ENCODE measurements around the gene NME4.

Gene NME4

GRCh38 chr16:397135-397661 is at the start of gene NME4:
NME4 (plus strand) TSS chr16:397199; CDS start chr16:397223, 24 bp downstream.
- Histone ChIP-seq H3K27ac (ENCODE audit: extremely low read depth, low read depth, low read length) (peak within 1 kb of the TSS; percentile 94), H3K4me1 (ENCODE audit: control insufficient read depth, insufficient read depth, low read length) (no peaks in the 10 kb centered on the region), H3K36me3 (ENCODE audit: control insufficient read depth in 2 of 2, insufficient read depth in 1 of 2, low read length in 2 of 2) (peaks cover 0 to 27% of the 10 kb centered on the region in 2 experiments; a peak in 1 of 3 replicates), H3K9me3 (ENCODE audit: control insufficient read depth, insufficient read depth, low read depth, low read length) (no peaks in the 10 kb centered on the region), H3K4me3 (ENCODE audit: low read depth, low read length) (peak within 1 kb of the TSS; percentile 50)
- ChIA-PET CTCF (no interaction called here), POLR2A (no interaction called here)
- TF ChIP-seq EGR2 (tag by site-specific recombination; IDR thresholded peaks at IDR 0.05; ENCODE audit: low read depth) (no peak), ZBTB10 (tag by site-specific recombination; IDR thresholded peaks at IDR 0.05) (no peak), ZBTB7A (tag by site-specific recombination; IDR thresholded peaks at IDR 0.05; ENCODE audit: low read depth) (no peak), ZNF140 (tag by site-specific recombination; IDR thresholded peaks at IDR 0.05) (no peak), ZNF561 (tag by site-specific recombination; IDR thresholded peaks at IDR 0.05; ENCODE audit: borderline replicate concordance) (0 out of 2 replicates have a peak, but pooled peaks have one; percentile 14), ZNF843 (tag by site-specific recombination; IDR thresholded peaks at IDR 0.05) (no peak), SALL2 (tag by site-specific recombination; IDR thresholded peaks at IDR 0.05; ENCODE audit: borderline replicate concordance) (no peak), ZNF274 (IDR thresholded peaks at IDR 0.05; ENCODE audit: low read length) (no peak), ZNF274 (tag by site-specific recombination; IDR thresholded peaks at IDR 0.05; ENCODE audit: borderline replicate concordance) (no peak), BCL11B (tag by site-specific recombination; IDR thresholded peaks at IDR 0.05; ENCODE audit: low read depth) (no peak), KLF9 (tag by site-specific recombination; IDR thresholded peaks at IDR 0.05; ENCODE audit: low read depth) (no peak), ZNF654 (tag by site-specific recombination; IDR thresholded peaks at IDR 0.05; ENCODE audit: low read depth) (no peak), MEIS1 (CRISPR knock-in tag; IDR thresholded peaks at IDR 0.05; ENCODE audit: borderline replicate concordance) (no peak), SP2 (tag by site-specific recombination; IDR thresholded peaks at IDR 0.05) (0 out of 2 replicates have a peak, but pooled peaks have one; percentile 17), ZNF701 (tag by site-specific recombination; IDR thresholded peaks at IDR 0.05) (no peak), ZEB2 (tag by site-specific recombination; IDR thresholded peaks at IDR 0.05) (no peak), ZNF138 (tag by site-specific recombination; IDR thresholded peaks at IDR 0.05; ENCODE audit: borderline replicate concordance) (no peak), GFI1B (tag by site-specific recombination; IDR thresholded peaks at IDR 0.05) (no peak), ZSCAN30 (tag by site-specific recombination; IDR thresholded peaks at IDR 0.05) (peak; percentile 57; the same call in 1 of the 2 replicates), ZNF596 (tag by site-specific recombination; IDR thresholded peaks at IDR 0.05) (no peak), ZNF707 (tag by site-specific recombination; IDR thresholded peaks at IDR 0.05) (no peak), ZBTB11 (tag by site-specific recombination; conservative IDR thresholded peaks at IDR 0.05; ENCODE audit: low read depth) (no peak)
- TF ChIP-seq, protein P1, sequence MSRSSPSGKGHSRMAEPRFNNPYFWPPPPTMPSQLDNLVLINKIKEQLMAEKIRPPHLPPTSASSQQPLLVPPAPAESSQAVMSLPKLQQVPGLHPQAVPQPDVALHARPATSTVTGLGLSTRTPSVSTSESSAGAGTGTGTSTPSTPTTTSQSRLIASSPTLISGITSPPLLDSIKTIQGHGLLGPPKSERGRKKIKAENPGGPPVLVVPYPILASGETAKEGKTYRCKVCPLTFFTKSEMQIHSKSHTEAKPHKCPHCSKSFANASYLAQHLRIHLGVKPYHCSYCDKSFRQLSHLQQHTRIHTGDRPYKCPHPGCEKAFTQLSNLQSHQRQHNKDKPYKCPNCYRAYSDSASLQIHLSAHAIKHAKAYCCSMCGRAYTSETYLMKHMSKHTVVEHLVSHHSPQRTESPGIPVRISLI (tag by site-specific recombination; IDR thresholded peaks at IDR 0.05) = no peak
- TF ChIP-seq, protein P2, sequence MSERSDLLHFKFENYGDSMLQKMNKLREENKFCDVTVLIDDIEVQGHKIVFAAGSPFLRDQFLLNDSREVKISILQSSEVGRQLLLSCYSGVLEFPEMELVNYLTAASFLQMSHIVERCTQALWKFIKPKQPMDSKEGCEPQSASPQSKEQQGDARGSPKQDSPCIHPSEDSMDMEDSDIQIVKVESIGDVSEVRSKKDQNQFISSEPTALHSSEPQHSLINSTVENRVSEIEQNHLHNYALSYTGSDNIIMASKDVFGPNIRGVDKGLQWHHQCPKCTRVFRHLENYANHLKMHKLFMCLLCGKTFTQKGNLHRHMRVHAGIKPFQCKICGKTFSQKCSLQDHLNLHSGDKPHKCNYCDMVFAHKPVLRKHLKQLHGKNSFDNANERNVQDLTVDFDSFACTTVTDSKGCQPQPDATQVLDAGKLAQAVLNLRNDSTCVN (tag by site-specific recombination; optimal IDR thresholded peaks at IDR 0.05) = peak; percentile 70
- TF ChIP-seq, protein P3, sequence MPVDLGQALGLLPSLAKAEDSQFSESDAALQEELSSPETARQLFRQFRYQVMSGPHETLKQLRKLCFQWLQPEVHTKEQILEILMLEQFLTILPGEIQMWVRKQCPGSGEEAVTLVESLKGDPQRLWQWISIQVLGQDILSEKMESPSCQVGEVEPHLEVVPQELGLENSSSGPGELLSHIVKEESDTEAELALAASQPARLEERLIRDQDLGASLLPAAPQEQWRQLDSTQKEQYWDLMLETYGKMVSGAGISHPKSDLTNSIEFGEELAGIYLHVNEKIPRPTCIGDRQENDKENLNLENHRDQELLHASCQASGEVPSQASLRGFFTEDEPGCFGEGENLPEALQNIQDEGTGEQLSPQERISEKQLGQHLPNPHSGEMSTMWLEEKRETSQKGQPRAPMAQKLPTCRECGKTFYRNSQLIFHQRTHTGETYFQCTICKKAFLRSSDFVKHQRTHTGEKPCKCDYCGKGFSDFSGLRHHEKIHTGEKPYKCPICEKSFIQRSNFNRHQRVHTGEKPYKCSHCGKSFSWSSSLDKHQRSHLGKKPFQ (tag by site-specific recombination; IDR thresholded peaks at IDR 0.05) = no peak
